ENCODE results near the gene RNF114. TPM values are rescaled to one million over a fixed set of nuclear protein-coding genes. Genes with fewer than 3 reads are reported as not detected.
"Not testable (repeated sequence)": the region's sequence is repeated elsewhere in the genome, so short reads cannot be mapped to it uniquely, and the experiment has no call there.

The RNF114 gene
- polyA plus RNA-seq, 1 experiment = 69.6 TPM

GRCh38 chr20:49951151-49951550 lies 15.0 kb downstream of the RNF114 start:
- DNase-seq (ENCODE audit: low read depth, low spot score) = peak; percentile 48
- ChIA-PET CTCF (interaction anchor here (0.7 to 4.3 kb wide), 3 partner anchors 28 to 163 kb away, joined by 3 to 20 read pairs (median 13); no protein-coding TSS in a partner anchor), POLR2A (interaction anchor here (1.0 kb wide), 1 partner anchor 33 kb away, joined by 7 read pairs; no protein-coding TSS in a partner anchor)
- no peak for TF ChIP-seq CTCF (IDR thresholded peaks at IDR 0.05; ENCODE audit: low read depth, low read length)
- Histone ChIP-seq H3K27me3 (ENCODE audit: control insufficient read depth, insufficient read depth, low read length) (no peaks in the 10 kb centered on the region), H3K9me3 (ENCODE audit: control insufficient read depth, insufficient read depth, low read length) (no peaks in the 10 kb centered on the region), H3K4me3 (ENCODE audit: low read depth, low read length) (no peak overlapping the region), H3K27ac (ENCODE audit: low read depth, low read length) (peak overlapping the region; percentile 42)

GRCh38 chr20:49955167-49955566 lies 19.0 kb downstream of the RNF114 start:
- CTCF ChIA-PET = no interaction called here
- Histone ChIP-seq H3K27ac (ENCODE audit: low read depth, low read length) (no peak overlapping the region), H3K4me3 (ENCODE audit: low read depth, low read length) (no peak overlapping the region), H3K9me3 (ENCODE audit: control insufficient read depth, insufficient read depth, low read length) (no peaks in the 10 kb centered on the region; the same call in 1 of the 2 replicates), H3K27me3 (ENCODE audit: control insufficient read depth, insufficient read depth, low read length) (no peaks in the 10 kb centered on the region)
- DNase-seq (ENCODE audit: low read depth, low spot score) = no peak
- TF ChIP-seq CTCF (IDR thresholded peaks at IDR 0.05; ENCODE audit: low read depth, low read length) = no peak
- POLR2A ChIA-PET = no interaction called here

- not testable (repeated sequence) for H3K27ac ChIP-seq (ENCODE audit: low read depth, low read length); H3K4me3 ChIP-seq (ENCODE audit: low read depth, low read length); H3K27me3 ChIP-seq (ENCODE audit: control insufficient read depth, insufficient read depth, low read length); DNase-seq (ENCODE audit: low read depth, low spot score); H3K9me3 ChIP-seq (ENCODE audit: control insufficient read depth, insufficient read depth, low read length)
- ChIA-PET POLR2A (interaction anchor here (0.6 kb wide), 2 partner anchors 22 to 106 kb away, joined by 3 to 7 read pairs; no protein-coding TSS in a partner anchor), CTCF (interaction anchor here (1.0 kb wide), 1 partner anchor 23 kb away, joined by 5 read pairs; no protein-coding TSS in a partner anchor)
Measured at GRCh38 chr20:49955830-49956396, 19.7 kb downstream of the RNF114 start.

GRCh38 chr20:49956689-49957088 lies 20.5 kb downstream of the RNF114 start:
- no peaks in the 10 kb centered on the region; the same call in 1 of the 2 replicates for H3K9me3 ChIP-seq (ENCODE audit: control insufficient read depth, insufficient read depth, low read length)
- H3K27me3 ChIP-seq (ENCODE audit: control insufficient read depth, insufficient read depth, low read length) = no peaks in the 10 kb centered on the region
- no peak overlapping the region for H3K27ac ChIP-seq (ENCODE audit: low read depth, low read length)
- ChIA-PET POLR2A (no interaction called here), CTCF (interaction anchor here (1.0 kb wide), 1 partner anchor 22 kb away, joined by 5 read pairs; no protein-coding TSS in a partner anchor)
- DNase-seq (ENCODE audit: low read depth, low spot score) = no peak
- H3K4me3 ChIP-seq (ENCODE audit: low read depth, low read length) = no peak overlapping the region
- TF ChIP-seq CTCF (IDR thresholded peaks at IDR 0.05; ENCODE audit: low read depth, low read length) = no peak

GRCh38 chr20:49957089-49957938 lies 21.1 kb downstream of the RNF114 start:
- POLR2A ChIA-PET = not testable (repeated sequence)

More at GRCh38 chr20:49957089-49957938, 21.1 kb downstream of the RNF114 start:
- CTCF ChIA-PET = interaction anchor here (0.7 kb wide), 1 partner anchor 114 kb away, joined by 3 read pairs; no protein-coding TSS in a partner anchor
- H3K27ac ChIP-seq (ENCODE audit: low read depth, low read length); H3K27me3 ChIP-seq (ENCODE audit: control insufficient read depth, insufficient read depth, low read length); H3K4me3 ChIP-seq (ENCODE audit: low read depth, low read length); H3K9me3 ChIP-seq (ENCODE audit: control insufficient read depth, insufficient read depth, low read length); DNase-seq (ENCODE audit: low read depth, low spot score): not testable (repeated sequence)
